Activated CD4-positive, alpha-beta T cell treated with anti-CD3 and anti-CD28 coated beads, Interleukin-2, amount 10 ng/mL, durations not matched to agents 24 days and 14 days (primary cell): ENCODE results near the gene MED16. TPM values are rescaled to one million over a fixed set of nuclear protein-coding genes. Genes with fewer than 3 reads are reported as not detected.
"Not testable (repeated sequence)": the region's sequence is repeated elsewhere in the genome, so short reads cannot be mapped to it uniquely, and the experiment has no call there.

ENCODE experiments used
- DNase-seq: peaks from one replicate; pipeline ENCODE4 v3.0.0; 2022
- H3K27ac Mint-ChIP-seq: one replicate; pipeline ENCODE4 v1.8.0; 2022; ENCODE audit warnings: mild to moderate bottlenecking, mixed read lengths
- H3K27me3 Mint-ChIP-seq: one replicate; pipeline ENCODE4 v1.8.0; 2022; ENCODE audit warnings: mixed read lengths
- H3K36me3 Mint-ChIP-seq: one replicate; pipeline ENCODE4 v1.8.0; 2022; ENCODE audit warnings: low read depth, mild to moderate bottlenecking, mixed read lengths
- H3K4me1 Mint-ChIP-seq: one replicate; pipeline ENCODE4 v1.8.0; 2021; ENCODE audit warnings: mixed read lengths
- H3K4me3 Mint-ChIP-seq: one replicate; pipeline ENCODE4 v1.8.0; 2022; ENCODE audit warnings: mild to moderate bottlenecking, moderate library complexity, mixed read lengths
- H3K9me3 Mint-ChIP-seq: one replicate; pipeline ENCODE4 v1.8.0; 2021; ENCODE audit warnings: mixed read lengths
- intact Hi-C: fragments of 100-400 bp; cut with micrococcal nuclease; formaldehyde crosslinking; loops from one replicate; pipeline ENCODE4 v1.15.1; 2023
- total RNA-seq: library from RNA; stranded (reverse); gene quantifications from 2 replicates; pipeline ENCODE4 v1.2.3, GENCODE V29; 2022

The MED16 gene
- total RNA-seq, 1 donor from 2014 or later: 58.1 TPM

DNA sequence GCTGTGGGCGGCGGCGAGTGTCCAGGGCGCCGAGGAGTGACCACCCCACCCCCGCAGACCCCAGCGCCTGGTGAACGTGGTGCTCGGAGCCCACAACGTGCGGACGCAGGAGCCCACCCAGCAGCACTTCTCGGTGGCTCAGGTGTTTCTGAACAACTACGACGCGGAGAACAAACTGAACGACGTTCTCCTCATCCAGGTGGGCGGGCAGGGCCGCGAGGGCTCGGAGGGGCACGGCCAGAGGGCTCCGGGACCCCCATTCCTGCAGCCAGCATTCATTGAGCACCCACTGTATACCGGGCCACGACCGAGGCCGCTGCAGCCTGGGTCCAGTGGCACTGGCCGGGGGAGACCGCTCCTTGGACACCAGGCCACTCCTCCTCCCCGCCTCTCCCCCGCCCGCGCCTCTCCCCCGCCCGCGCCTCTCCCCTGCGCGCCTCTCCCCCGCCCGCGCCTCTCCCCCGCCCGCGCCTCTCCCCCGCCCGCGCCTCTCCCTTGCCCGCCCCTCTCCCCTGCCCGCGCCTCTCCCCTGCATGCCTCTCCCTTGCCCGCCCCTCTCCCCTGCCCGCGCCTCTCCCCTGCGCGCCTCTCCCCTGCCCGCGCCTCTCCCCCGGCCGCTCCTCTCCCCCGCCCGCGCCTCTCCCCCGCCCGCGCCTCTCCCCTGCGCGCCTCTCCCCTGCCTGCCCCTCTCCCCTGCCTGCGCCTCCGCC is 49.0 kb downstream of the MED16 start:
- H3K4me3 Mint-ChIP-seq: no peak overlapping the region

DNA sequence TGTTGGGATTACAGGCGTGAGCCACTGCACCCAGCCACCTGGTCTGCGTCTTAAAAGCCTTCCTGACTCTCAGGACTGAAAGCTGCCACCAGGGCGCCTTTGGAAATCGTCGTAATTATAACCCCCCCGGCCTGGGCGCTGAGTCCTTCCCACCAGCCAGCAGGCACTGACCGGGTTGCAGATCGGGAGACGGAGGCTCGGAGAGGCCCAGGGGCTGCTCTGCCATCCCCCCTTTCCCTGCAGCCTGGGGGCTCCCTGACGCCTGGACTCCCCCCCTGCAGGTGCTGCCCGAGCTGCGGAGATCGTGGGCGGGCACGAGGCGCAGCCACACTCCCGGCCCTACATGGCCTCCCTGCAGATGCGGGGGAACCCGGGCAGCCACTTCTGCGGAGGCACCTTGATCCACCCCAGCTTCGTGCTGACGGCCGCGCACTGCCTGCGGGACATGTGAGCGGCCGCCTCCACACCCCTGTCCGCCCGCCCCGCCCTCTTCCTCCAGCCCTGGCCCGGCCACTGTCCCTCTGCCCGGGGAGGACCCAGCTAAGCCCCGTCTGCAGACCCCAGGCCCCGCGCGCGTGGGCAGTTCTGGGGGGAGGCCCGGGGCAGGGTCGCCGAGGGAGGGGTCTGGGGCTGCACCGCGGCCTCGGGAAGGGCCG is 49.7 kb downstream of the MED16 start:
- no peaks in the 10 kb centered on the region for H3K9me3 Mint-ChIP-seq
- H3K36me3 Mint-ChIP-seq: no peaks in the 10 kb centered on the region
- H3K27ac Mint-ChIP-seq: no peak overlapping the region
- intact Hi-C loops: no loop called here
- no peak for DNase-seq
- H3K4me3 Mint-ChIP-seq: no peak overlapping the region
- H3K27me3 Mint-ChIP-seq: peaks cover 18% of the 10 kb centered on the region
- H3K4me1 Mint-ChIP-seq: peaks cover 3% of the 10 kb centered on the region

More for the DNA sequence above, 49.0 kb downstream of the MED16 start:
- H3K36me3 Mint-ChIP-seq: no peaks in the 10 kb centered on the region
- H3K27me3 Mint-ChIP-seq: peaks cover 20% of the 10 kb centered on the region
- DNase-seq: no peak
- intact Hi-C loops: no loop called here
- H3K9me3 Mint-ChIP-seq: no peaks in the 10 kb centered on the region
- no peak overlapping the region for H3K27ac Mint-ChIP-seq
- peaks cover 3% of the 10 kb centered on the region for H3K4me1 Mint-ChIP-seq

DNA sequence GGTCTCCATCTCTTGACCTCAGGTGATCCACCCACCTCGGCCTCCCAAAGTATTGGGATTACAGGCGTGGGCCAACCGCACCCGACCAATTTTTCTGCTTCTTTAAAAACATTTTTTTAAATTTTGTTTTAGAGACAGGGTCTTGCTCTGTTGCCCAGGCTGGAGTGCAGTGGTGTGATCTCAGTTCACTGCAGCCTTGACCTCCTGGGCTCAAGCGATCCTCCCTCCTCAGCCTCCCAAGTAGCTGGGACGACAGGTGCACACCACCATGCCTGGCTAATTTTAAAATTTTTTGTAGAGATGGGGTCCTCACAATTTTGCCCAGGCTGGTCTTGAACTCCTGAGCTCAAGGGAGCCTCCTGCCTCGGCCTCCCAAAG is 50.2 kb downstream of the MED16 start:
- H3K36me3 Mint-ChIP-seq, H3K4me1 Mint-ChIP-seq, H3K4me3 Mint-ChIP-seq, DNase-seq, H3K27ac Mint-ChIP-seq, H3K9me3 Mint-ChIP-seq, intact Hi-C loops: not testable (repeated sequence)
- H3K27me3 Mint-ChIP-seq: peaks cover 18% of the 10 kb centered on the region

DNA sequence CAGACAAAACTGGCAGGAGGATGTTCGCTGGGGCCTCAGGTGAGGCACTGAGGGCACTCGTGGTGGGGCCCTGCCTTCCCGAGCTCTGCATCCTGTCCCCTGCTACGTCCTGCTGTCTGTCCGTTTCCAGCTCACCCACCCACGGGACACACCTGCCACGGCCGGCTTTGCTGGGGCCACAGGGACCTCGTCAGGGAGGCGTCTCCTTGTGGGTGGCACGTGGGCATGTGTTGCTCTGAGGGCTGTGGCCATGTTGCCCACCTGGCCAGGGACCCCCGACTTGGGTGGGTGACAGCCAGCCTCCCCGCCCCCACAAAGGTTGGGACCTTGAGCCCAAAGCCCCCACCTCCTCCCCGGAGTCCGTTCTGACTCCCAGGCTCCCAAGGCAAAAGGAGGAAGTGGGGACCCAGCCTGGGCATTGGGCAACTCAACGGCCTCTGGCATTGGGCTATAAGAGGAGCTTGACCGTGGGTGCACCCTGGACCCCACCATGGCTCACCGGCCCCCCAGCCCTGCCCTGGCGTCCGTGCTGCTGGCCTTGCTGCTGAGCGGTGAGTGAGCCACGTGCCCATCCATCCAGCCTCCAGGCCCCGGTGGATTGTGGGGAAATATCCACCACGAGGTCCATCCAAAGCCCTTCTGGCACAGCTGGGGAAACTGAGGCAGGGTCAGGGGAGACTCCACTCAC is 52.3 kb downstream of the MED16 start, which contains the start of gene PRTN3:
Gene PRTN3, plus strand, starts transcription at position 481 of the 688 bp plus-strand sequence. Its CDS starts 10 bp downstream, at position 491.
- Mint-ChIP-seq H3K27ac (no peak within 1 kb of the TSS), H3K9me3 (no peaks in the 10 kb centered on the region), H3K4me3 (no peak within 1 kb of the TSS), H3K27me3 (peaks cover 20% of the 10 kb centered on the region), H3K36me3 (no peaks in the 10 kb centered on the region), H3K4me1 (peaks cover 3% of the 10 kb centered on the region)
- no peak for DNase-seq
- intact Hi-C loops: no loop called here

DNA sequence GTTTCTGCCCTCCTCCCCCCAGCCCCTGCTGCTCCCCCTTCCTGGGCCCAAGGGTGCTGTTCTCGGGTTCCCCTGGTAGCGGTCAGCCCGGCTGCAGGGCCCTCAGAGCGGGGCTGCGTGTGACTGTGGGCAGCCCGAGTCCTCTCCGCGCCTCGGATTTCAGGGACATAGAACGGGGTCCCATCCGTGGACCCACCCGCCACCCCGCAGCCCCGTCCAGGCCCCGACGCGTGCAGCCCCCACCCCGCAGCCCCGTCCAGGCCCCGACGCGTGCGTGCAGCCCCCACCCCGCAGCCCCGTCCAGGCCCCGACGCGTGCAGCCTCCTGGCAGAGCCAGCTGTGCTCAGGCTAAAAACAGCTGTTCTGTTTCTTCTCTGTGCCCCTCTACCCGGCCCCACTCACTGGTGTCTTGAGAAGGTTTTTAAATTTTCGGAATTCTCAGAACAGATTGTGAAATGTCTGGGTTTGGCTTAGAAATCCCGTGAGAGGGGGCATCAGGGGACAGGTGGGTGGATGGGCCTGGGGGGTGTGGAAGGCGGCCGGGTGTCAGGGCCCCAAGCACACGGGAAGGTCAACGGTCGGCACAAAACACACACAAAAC is 57.7 kb downstream of the MED16 start:
- no peaks in the 10 kb centered on the region for H3K9me3 Mint-ChIP-seq
- no peak overlapping the region for H3K27ac Mint-ChIP-seq
- H3K27me3 Mint-ChIP-seq: peaks cover 7% of the 10 kb centered on the region
- peaks cover 3% of the 10 kb centered on the region for H3K4me1 Mint-ChIP-seq
- no peak for DNase-seq
- H3K4me3 Mint-ChIP-seq: no peak overlapping the region
- intact Hi-C loops: no loop called here
- H3K36me3 Mint-ChIP-seq: no peaks in the 10 kb centered on the region

DNA sequence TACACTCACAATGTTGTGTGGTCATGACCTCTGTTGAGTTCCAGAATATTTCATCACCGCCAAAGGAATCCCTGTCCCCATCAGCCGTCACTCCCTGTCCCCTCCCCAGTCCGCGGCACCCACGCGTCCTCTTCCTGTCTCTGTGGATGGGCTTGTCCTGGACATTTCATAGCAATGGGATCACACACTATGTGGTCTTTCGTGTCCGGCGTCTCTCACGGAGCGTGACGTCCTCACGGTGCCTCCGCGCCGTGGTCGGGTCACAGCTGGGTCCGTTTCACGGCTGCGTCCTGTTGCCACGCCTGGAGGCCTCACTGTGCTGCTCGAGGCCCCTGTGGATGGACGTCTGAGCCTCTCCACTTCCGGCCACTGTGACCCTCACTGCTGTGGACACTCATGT is 58.8 kb downstream of the MED16 start:
- no peak for DNase-seq
- Mint-ChIP-seq H3K4me3 (no peak overlapping the region), H3K9me3 (no peaks in the 10 kb centered on the region), H3K27me3 (peaks cover 7% of the 10 kb centered on the region), H3K27ac (no peak overlapping the region), H3K4me1 (peaks cover 3% of the 10 kb centered on the region), H3K36me3 (no peaks in the 10 kb centered on the region)
- intact Hi-C loops: no loop called here

DNA sequence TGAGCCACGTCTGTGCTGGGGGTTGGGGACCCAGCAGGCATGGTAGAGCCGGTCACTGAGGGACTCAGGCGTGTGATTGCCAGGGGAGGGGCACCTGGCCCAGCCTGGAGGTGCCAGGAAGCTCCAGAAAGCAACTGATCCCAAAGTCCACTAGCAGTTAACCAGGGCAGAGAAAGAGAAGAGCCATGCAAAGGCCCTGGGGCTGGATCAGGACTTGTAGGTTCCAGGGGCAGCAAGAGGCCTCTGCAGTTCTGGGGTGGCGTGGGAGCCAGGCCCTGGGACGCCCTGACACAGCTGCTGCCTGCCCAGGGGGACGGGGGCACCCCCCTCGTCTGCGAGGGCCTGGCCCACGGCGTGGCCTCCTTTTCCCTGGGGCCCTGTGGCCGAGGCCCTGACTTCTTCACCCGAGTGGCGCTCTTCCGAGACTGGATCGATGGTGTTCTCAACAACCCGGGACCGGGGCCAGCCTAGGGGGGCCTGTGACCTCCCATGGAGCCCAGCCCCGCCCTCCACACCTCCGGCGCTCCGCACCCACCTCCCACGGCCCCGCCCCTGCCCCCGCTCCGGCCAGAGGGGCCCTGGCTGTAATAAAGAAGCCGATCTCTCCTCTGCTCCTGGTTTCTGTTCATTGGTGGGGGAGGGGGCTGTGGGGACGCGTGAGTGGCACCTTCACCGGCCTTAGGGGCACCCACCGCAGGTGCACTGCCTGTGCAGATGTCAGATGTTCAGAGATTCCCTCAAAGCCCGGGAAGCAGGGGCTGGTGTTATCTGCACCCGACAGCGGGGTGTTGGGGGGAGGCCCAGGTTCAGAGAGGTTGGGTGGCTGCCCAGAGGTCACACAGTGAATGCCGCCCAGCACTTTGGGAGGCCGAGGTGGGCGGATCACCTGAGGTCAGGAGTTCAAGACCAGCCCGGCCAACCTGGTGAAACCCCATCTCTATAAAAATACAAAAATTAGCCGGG is 61.3 kb downstream of the MED16 start:
- no peak overlapping the region for H3K27ac Mint-ChIP-seq

DNA sequence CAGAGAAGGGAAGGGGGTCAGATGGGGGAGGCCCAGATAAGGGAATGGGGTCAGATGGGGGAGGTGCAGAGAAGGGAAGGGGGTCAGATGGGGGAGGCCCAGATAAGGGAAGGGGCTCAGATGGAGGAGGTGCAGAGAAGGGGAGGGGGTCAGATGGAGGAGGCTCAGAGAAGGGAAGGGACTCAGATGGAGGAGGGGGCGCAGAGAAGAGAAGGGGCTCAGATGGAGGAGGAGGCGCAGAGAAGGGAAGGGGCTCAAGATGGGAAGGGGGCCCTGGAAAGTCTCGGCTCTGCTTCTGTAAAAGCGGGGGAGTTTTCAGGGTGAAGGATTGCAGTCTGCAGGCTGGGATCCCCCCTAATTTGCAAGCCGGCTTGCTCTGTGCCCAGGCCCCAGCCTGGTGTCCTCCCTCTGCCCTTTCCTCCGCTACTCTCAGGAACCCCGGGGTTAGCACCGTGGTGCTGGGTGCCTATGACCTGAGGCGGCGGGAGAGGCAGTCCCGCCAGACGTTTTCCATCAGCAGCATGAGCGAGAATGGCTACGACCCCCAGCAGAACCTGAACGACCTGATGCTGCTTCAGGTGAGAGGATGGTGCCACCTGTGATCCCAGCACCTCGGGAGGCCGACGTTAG is 63.7 kb downstream of the MED16 start:
- Mint-ChIP-seq H3K9me3 (no peaks in the 10 kb centered on the region), H3K4me3 (no peak overlapping the region)
- no peak for DNase-seq

More for the DNA sequence above, 61.3 kb downstream of the MED16 start:
- no peak overlapping the region for H3K4me3 Mint-ChIP-seq
- no peak for DNase-seq
- intact Hi-C loops: no loop called here
- peaks cover 4% of the 10 kb centered on the region for H3K27me3 Mint-ChIP-seq
- no peaks in the 10 kb centered on the region for H3K9me3 Mint-ChIP-seq
- H3K4me1 Mint-ChIP-seq: peaks cover 3% of the 10 kb centered on the region
- no peaks in the 10 kb centered on the region for H3K36me3 Mint-ChIP-seq

DNA sequence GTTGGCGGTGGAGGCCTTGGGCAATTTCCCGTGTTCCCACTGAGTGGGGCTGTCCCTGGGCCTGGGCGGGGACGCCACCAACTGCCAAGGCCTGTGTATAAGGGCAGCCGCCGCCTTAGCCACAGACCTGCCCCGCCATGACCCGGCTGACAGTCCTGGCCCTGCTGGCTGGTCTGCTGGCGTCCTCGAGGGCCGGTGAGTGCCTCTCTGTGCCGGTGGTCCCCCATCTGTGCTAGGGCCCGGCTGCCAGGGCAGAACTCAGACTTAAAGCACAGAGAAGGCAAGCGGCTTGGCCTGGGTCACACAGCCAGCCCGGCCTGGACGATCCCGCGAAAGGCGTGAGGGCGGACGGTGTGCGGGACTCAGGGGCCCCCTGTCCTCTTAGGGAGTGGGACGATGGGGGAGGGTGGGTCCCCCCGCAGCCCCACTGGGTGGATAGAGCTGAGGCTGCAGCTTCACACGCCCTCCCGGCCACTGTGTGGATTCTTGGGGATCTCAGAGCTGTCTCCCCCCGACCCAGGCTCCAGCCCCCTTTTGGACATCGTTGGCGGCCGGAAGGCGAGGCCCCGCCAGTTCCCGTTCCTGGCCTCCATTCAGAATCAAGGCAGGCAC is 65.2 kb downstream of the MED16 start, which contains the start of gene AZU1:
Gene AZU1, plus strand, starts transcription at position 128 of the 612 bp plus-strand sequence. Its CDS starts 10 bp downstream, at position 138.
- H3K27ac Mint-ChIP-seq: no peak within 1 kb of the TSS
- intact Hi-C loops: loop anchor here (10.0 kb wide), 1 partner anchor 53 kb away; no protein-coding TSS in a partner anchor
- H3K36me3 Mint-ChIP-seq: no peaks in the 10 kb centered on the region
- H3K4me1 Mint-ChIP-seq: no peaks in the 10 kb centered on the region
- no peaks in the 10 kb centered on the region for H3K9me3 Mint-ChIP-seq
- no peak for DNase-seq
- H3K4me3 Mint-ChIP-seq: no peak within 1 kb of the TSS
- H3K27me3 Mint-ChIP-seq: peaks cover 14% of the 10 kb centered on the region

More for the DNA sequence above, 63.7 kb downstream of the MED16 start:
- H3K36me3 Mint-ChIP-seq: no peaks in the 10 kb centered on the region
- H3K27me3 Mint-ChIP-seq: peaks cover 2% of the 10 kb centered on the region
- intact Hi-C loops: loop anchor here (10.0 kb wide), 1 partner anchor 54 kb away; no protein-coding TSS in a partner anchor
- H3K27ac Mint-ChIP-seq: no peak overlapping the region
- no peaks in the 10 kb centered on the region for H3K4me1 Mint-ChIP-seq

DNA sequence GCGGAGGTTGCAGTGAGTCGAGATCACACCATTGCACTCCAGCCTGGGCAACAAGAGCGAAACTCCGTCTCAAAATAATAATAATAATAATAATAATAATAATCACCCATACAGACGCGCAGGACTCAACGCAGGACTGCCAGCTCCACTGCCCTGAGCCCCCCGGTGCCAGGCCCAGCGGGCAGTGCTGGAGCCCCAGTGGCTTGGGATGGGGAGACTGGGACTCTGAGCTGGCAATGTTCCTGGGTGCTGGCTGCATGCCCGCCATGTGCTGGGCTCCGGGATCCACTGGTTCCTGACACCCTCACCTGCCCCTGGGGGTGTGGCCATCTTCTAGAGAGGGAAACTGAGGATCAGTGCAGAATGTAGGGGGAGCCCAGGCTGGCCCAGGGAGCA is 65.7 kb downstream of the MED16 start:
- Mint-ChIP-seq H3K27me3 (peaks cover 16% of the 10 kb centered on the region), H3K4me1 (no peaks in the 10 kb centered on the region), H3K4me3 (no peak overlapping the region), H3K9me3 (no peaks in the 10 kb centered on the region), H3K36me3 (no peaks in the 10 kb centered on the region), H3K27ac (no peak overlapping the region)
- intact Hi-C loops: loop anchor here (10.0 kb wide), 1 partner anchor 53 kb away; no protein-coding TSS in a partner anchor
- no peak for DNase-seq

DNA sequence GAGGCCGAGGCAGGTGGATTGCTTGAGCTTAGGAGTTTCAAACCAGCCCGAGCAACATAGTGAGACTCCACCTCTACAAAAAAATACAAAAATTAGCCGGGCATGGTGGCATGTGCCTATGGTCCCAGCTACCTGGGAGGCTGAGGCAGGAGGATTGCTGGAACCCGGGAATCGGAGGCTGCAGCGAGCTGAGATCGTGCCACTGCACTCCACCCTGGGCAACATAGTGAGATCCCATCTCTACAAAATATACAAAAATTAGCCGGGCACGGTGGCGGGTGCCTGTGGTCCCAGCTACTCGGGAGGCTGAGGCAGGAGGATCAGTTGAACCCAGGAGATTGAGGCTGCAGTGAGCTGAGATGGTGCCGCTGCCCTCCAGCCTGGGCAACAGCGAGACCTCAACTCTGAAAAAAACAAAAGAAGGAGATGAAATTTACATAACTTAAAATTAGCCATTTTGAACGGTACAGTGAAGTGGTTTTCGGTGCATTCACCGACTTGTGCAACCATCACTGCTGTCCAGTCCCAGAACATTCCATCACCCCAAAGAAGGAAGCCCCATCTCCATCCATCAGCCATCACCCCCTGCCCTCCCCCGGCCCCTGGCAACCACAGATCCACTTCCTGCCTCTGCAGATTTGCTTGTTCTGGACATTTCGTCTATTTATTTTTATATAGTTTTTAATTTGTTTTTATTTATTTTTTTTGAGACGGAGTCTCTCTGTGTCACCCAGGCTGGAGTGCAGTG is 66.9 kb downstream of the MED16 start:
- H3K36me3 Mint-ChIP-seq: no peaks in the 10 kb centered on the region
- H3K4me3 Mint-ChIP-seq: no peak overlapping the region
- intact Hi-C loops: loop anchor here (10.0 kb wide), 1 partner anchor 51 kb away; no protein-coding TSS in a partner anchor
- peaks cover 18% of the 10 kb centered on the region for H3K27me3 Mint-ChIP-seq
- H3K9me3 Mint-ChIP-seq: no peaks in the 10 kb centered on the region
- no peak overlapping the region for H3K27ac Mint-ChIP-seq
- no peaks in the 10 kb centered on the region for H3K4me1 Mint-ChIP-seq
- no peak for DNase-seq
